Measurements from ENCODE around the gene AUH. TPM values are rescaled to one million over a fixed set of nuclear protein-coding genes. Genes with fewer than 3 reads are reported as not detected.

Gene AUH
- total RNA-seq, 1 donor from 2014 or later, result 24.9 TPM

- Mint-ChIP-seq H3K9me3 (ENCODE audit: low read depth) (no peaks in the 10 kb centered on the region), H3K36me3 (ENCODE audit: insufficient read depth) (peaks cover 10% of the 10 kb centered on the region), H3K4me1 (ENCODE audit: low read depth) (no peaks in the 10 kb centered on the region), H3K27me3 (no peaks in the 10 kb centered on the region), H3K4me3 (ENCODE audit: low read depth) (no peak overlapping the region), H3K27ac (no peak overlapping the region)
- DNase-seq (ENCODE audit: low spot score, unreplicated experiment), result no peak
- TF ChIP-seq, protein P1, sequence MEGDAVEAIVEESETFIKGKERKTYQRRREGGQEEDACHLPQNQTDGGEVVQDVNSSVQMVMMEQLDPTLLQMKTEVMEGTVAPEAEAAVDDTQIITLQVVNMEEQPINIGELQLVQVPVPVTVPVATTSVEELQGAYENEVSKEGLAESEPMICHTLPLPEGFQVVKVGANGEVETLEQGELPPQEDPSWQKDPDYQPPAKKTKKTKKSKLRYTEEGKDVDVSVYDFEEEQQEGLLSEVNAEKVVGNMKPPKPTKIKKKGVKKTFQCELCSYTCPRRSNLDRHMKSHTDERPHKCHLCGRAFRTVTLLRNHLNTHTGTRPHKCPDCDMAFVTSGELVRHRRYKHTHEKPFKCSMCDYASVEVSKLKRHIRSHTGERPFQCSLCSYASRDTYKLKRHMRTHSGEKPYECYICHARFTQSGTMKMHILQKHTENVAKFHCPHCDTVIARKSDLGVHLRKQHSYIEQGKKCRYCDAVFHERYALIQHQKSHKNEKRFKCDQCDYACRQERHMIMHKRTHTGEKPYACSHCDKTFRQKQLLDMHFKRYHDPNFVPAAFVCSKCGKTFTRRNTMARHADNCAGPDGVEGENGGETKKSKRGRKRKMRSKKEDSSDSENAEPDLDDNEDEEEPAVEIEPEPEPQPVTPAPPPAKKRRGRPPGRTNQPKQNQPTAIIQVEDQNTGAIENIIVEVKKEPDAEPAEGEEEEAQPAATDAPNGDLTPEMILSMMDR (IDR thresholded peaks at IDR 0.05; ENCODE audit: unreplicated experiment), result no peak
Observed at GRCh38 chr9:91316093-91316492, 45.6 kb downstream of the AUH start.

DNA sequence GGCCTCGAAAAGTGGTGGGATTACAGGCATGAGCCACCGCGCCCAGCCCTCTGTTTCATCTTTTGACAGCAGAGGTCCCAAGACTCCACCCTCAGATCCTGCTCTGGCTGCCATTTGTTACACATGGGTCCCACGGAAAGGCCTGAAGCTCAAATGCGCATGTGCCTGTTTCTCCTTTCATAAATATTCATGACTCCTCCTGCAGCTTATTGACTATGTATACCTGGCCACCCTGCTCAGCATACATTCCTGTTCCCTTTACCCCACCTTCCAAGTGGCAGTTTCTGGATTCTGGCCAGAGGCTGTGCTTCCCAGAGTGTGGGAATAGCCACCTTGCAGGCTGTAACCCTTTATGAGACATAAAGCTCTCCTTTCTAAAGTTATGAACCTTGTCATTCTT, 46.5 kb downstream of the AUH start:
- no peak overlapping the region for H3K27ac Mint-ChIP-seq
- TF ChIP-seq, protein P1 (IDR thresholded peaks at IDR 0.05; ENCODE audit: unreplicated experiment), result no peak
- H3K27me3 Mint-ChIP-seq, result no peaks in the 10 kb centered on the region
- peaks cover 11% of the 10 kb centered on the region for H3K36me3 Mint-ChIP-seq (ENCODE audit: insufficient read depth)
- no peak overlapping the region for H3K4me3 Mint-ChIP-seq (ENCODE audit: low read depth)
- no peaks in the 10 kb centered on the region for H3K9me3 Mint-ChIP-seq (ENCODE audit: low read depth)
- no peak for DNase-seq (ENCODE audit: low spot score, unreplicated experiment)
- H3K4me1 Mint-ChIP-seq (ENCODE audit: low read depth), result no peaks in the 10 kb centered on the region

DNA sequence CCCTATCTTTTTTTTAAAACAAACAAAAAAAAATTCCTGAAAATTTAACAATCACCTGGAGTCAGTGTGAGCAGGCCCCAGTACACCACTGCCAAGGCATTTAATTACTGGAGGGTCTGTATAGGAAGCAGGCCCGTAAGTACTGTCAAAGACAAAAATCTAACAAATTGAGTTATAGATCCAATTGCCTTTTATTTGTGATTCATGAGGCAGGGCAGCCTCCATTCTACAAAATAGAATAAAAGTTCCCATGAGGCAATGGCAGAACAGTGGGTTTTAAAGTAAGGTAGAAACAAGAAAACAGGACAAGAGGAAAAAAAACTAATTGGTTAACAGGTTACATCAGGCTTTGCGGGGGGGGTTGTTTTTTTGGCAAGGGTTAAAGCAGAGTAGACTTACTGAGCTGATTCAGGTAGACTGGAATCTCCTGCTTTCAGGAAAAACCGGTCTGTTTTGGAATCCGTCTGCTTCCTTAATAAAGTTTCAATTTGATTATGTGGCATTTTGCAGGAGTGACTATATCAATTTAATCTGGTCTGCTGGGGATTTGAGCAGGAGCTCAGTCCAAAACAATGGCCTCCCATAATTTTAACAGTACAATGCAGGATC, 48.9 kb downstream of the AUH start:
- no peak for DNase-seq (ENCODE audit: low spot score, unreplicated experiment)
- H3K27ac Mint-ChIP-seq, result no peak overlapping the region
- no peaks in the 10 kb centered on the region for H3K4me1 Mint-ChIP-seq (ENCODE audit: low read depth)
- H3K36me3 Mint-ChIP-seq (ENCODE audit: insufficient read depth), result peaks cover 17% of the 10 kb centered on the region
- TF ChIP-seq, protein P1 (IDR thresholded peaks at IDR 0.05; ENCODE audit: unreplicated experiment), result no peak
- H3K4me3 Mint-ChIP-seq (ENCODE audit: low read depth), result no peak overlapping the region
- H3K27me3 Mint-ChIP-seq, result no peaks in the 10 kb centered on the region
- H3K9me3 Mint-ChIP-seq (ENCODE audit: low read depth), result peaks cover 6% of the 10 kb centered on the region

DNA sequence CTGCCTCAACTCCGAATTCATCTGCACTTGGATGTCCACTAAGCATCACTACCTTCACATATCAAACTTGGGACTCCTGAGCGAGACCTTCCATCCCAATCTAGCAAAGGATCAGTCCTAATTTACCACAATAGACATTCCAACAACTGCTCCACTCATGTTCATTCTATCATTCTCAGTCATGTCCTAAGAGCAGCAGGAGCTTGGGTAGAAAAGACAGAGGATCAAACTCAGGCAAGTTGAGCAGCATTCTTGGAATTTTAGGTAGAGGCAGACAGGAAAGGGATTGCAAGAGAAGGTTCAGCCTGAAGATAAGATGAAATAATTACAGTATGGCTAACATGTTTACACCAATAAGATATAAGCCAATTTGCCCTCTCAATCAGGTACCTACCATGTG, 51.7 kb downstream of the AUH start:
- Mint-ChIP-seq H3K36me3 (ENCODE audit: insufficient read depth) (peaks cover 10% of the 10 kb centered on the region), H3K4me1 (ENCODE audit: low read depth) (no peaks in the 10 kb centered on the region), H3K27ac (no peak overlapping the region), H3K27me3 (no peaks in the 10 kb centered on the region), H3K4me3 (ENCODE audit: low read depth) (no peak overlapping the region), H3K9me3 (ENCODE audit: low read depth) (peaks cover 6% of the 10 kb centered on the region)
- TF ChIP-seq, protein P1 (IDR thresholded peaks at IDR 0.05; ENCODE audit: unreplicated experiment), result no peak
- DNase-seq (ENCODE audit: low spot score, unreplicated experiment), result no peak

DNA sequence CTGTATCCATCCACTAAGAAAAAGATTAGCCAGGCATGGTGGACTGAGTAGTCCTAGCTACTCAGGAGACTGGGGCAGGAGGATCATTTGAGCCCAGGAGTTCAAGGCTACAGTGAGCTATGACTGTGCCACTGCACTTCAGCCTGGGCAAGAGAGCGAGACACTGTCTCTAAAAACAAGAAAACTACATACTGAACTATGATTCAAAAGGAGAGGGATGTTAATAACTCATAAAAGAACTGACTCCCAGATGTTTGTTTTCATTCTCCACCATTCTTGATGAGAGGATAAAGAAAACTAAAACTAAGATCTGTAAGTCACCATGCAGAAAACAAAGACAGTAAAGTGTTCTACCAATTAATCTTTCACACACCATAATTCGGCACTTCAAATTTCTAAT, 53.5 kb downstream of the AUH start:
- no peak for DNase-seq (ENCODE audit: low spot score, unreplicated experiment)
- H3K27ac Mint-ChIP-seq, result no peak overlapping the region
- TF ChIP-seq, protein P1 (IDR thresholded peaks at IDR 0.05; ENCODE audit: unreplicated experiment), result no peak
- peaks cover 6% of the 10 kb centered on the region for H3K9me3 Mint-ChIP-seq (ENCODE audit: low read depth)
- peaks cover 9% of the 10 kb centered on the region for H3K36me3 Mint-ChIP-seq (ENCODE audit: insufficient read depth)
- no peak overlapping the region for H3K4me3 Mint-ChIP-seq (ENCODE audit: low read depth)
- H3K27me3 Mint-ChIP-seq, result no peaks in the 10 kb centered on the region
- H3K4me1 Mint-ChIP-seq (ENCODE audit: low read depth), result no peaks in the 10 kb centered on the region

Data from progenitor cell of endocrine pancreas (in vitro differentiated cells).